Caco-2 (cell line): ENCODE measurements around the gene CHMP6. TPM values are rescaled to one million over a fixed set of nuclear protein-coding genes. Genes with fewer than 3 reads are reported as not detected.

Experiments
- BruUV-seq: library from RNA; stranded (reverse); fragments of 400-500 nt; replicated peaks from 2 replicates; lab custom pipeline; 2021; lab: Mats Ljungman, UMichigan
- CTCF ChIA-PET: fragments of 300-600 bp; sonication (Branson Sonifier 250); formaldehyde crosslinking; loops from one replicate; lab custom pipeline; 2022; ENCODE audit warnings: antibody characterized with exemption; lab: Charles Lee
- POLR2A ChIA-PET: fragments of 300-600 bp; sonication (Branson Sonifier 250); formaldehyde crosslinking; loops from one replicate; lab custom pipeline; 2022; ENCODE audit warnings: antibody characterized with exemption; lab: Charles Lee
- DNase-seq, 2 experiments: peaks; one replicate each; pipeline versions ENCODE4 v3.0.0 to v3.0.0-alpha.2; 2020 to 2022
- H3K27me3 ChIP-seq: replicated peaks from 2 replicates; pipeline ENCODE4 v1.6.0; 2011; ENCODE audit warnings: low read length; ENCODE audit not compliant: control insufficient read depth, insufficient read depth
- H3K36me3 ChIP-seq: 2 replicates; pipeline ENCODE4 v1.5.1; 2011; ENCODE audit warnings: low read length; ENCODE audit not compliant: control insufficient read depth, insufficient read depth
- H3K4me1 ChIP-seq: fragments of 250-450 bp; sonication (Bioruptor Pico); 2 replicates; pipeline ENCODE4 v1.5.1; 2020; ENCODE audit warnings: mild to moderate bottlenecking
- H3K4me3 ChIP-seq: 2 replicates; pipeline ENCODE4 v1.5.1; 2011; ENCODE audit warnings: low read depth, mild to moderate bottlenecking, control low read depth, low read length
- H3K9me3 ChIP-seq: fragments of 250-450 bp; sonication (Bioruptor Pico); 2 replicates; pipeline ENCODE4 v1.5.1; 2020; ENCODE audit warnings: mild to moderate bottlenecking, moderate library complexity
- H3K27ac Mint-ChIP-seq: one replicate; pipeline ENCODE4 v1.8.0; 2022; ENCODE audit warnings: mixed read lengths; ENCODE audit not compliant: unreplicated experiment
- H3K27me3 Mint-ChIP-seq: one replicate; pipeline ENCODE4 v1.8.0; 2022; ENCODE audit warnings: mixed read lengths; ENCODE audit not compliant: insufficient read depth, unreplicated experiment
- H3K36me3 Mint-ChIP-seq: one replicate; pipeline ENCODE4 v1.8.0; 2022; ENCODE audit warnings: mild to moderate bottlenecking, mixed read lengths; ENCODE audit not compliant: insufficient read depth, unreplicated experiment
- H3K4me1 Mint-ChIP-seq: one replicate; pipeline ENCODE4 v1.8.0; 2022; ENCODE audit warnings: low read depth, mixed read lengths; ENCODE audit not compliant: unreplicated experiment
- H3K4me3 Mint-ChIP-seq: one replicate; pipeline ENCODE4 v1.8.0; 2022; ENCODE audit warnings: mild to moderate bottlenecking, moderate library complexity, mixed read lengths; ENCODE audit not compliant: unreplicated experiment
- H3K9me3 Mint-ChIP-seq: one replicate; pipeline ENCODE4 v1.8.0; 2022; ENCODE audit warnings: mixed read lengths; ENCODE audit not compliant: unreplicated experiment
- intact Hi-C: fragments of 100-400 bp; cut with micrococcal nuclease; formaldehyde crosslinking; loops from one replicate; pipeline ENCODE4 v1.10.0; 2022; ENCODE audit not compliant: unreplicated experiment
- total RNA-seq: library from RNA; stranded (reverse); gene quantifications from 2 replicates; pipeline ENCODE4 v1.2.3, GENCODE V29; 2022
- TF ChIP-seq, protein P1 (sequence below), 2 experiments: fragments of 200-600 bp in 1 of 2; IDR thresholded peaks; 1 replicate in 1 of 2; 2 replicates in 1 of 2; pipeline versions ENCODE4 v1.5.1 to v1.8.0; 2011 to 2022; ENCODE audit warnings: antibody characterized with exemption in 1 of 2, control low read depth in 1 of 2, inconsistent platforms in 1 of 2, low read depth in 1 of 2, low read length in 1 of 2, mild to moderate bottlenecking in 1 of 2, moderate library complexity in 1 of 2; ENCODE audit not compliant: insufficient read depth in 1 of 2, severe bottlenecking in 1 of 2, unreplicated experiment in 1 of 2

CHMP6 gene
- total RNA-seq, 1 experiment from 2014 or later: 23.2 TPM

GRCh38 chr17:80970044-80970761 is 21.4 kb upstream of the CHMP6 start:
- H3K9me3 Mint-ChIP-seq: no peaks in the 10 kb centered on the region
- no peak overlapping the region for H3K27ac Mint-ChIP-seq
- H3K4me3 Mint-ChIP-seq: no peak overlapping the region
- intact Hi-C loops: no loop called here
- peak; percentile 63 to 64 for DNase-seq
- no peaks in the 10 kb centered on the region for H3K27me3 ChIP-seq
- no peaks in the 10 kb centered on the region for H3K4me1 Mint-ChIP-seq
- H3K9me3 ChIP-seq: no peaks in the 10 kb centered on the region
- H3K36me3 ChIP-seq: no peaks in the 10 kb centered on the region
- H3K27me3 Mint-ChIP-seq: no peaks in the 10 kb centered on the region
- H3K4me1 ChIP-seq: no peaks in the 10 kb centered on the region
- CTCF ChIA-PET: interaction anchor here (0.5 to 1.8 kb wide), 5 partner anchors 11 to 545 kb away, joined by 3 to 11 read pairs (median 4); no protein-coding TSS in a partner anchor
- BruUV-seq: no TSS peak
- POLR2A ChIA-PET: interaction anchor here (0.6 kb wide), 1 partner anchor 604 kb away, joined by 3 read pairs; no protein-coding TSS in a partner anchor
- no peak overlapping the region for H3K4me3 ChIP-seq
- TF ChIP-seq, protein P1, sequence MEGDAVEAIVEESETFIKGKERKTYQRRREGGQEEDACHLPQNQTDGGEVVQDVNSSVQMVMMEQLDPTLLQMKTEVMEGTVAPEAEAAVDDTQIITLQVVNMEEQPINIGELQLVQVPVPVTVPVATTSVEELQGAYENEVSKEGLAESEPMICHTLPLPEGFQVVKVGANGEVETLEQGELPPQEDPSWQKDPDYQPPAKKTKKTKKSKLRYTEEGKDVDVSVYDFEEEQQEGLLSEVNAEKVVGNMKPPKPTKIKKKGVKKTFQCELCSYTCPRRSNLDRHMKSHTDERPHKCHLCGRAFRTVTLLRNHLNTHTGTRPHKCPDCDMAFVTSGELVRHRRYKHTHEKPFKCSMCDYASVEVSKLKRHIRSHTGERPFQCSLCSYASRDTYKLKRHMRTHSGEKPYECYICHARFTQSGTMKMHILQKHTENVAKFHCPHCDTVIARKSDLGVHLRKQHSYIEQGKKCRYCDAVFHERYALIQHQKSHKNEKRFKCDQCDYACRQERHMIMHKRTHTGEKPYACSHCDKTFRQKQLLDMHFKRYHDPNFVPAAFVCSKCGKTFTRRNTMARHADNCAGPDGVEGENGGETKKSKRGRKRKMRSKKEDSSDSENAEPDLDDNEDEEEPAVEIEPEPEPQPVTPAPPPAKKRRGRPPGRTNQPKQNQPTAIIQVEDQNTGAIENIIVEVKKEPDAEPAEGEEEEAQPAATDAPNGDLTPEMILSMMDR (IDR thresholded peaks at IDR 0.05; ENCODE audit: insufficient read depth in 1 of 2, low read depth in 1 of 2, low read length in 1 of 2, severe bottlenecking in 1 of 2, unreplicated experiment in 1 of 2): peak; percentile 29 to 59
- H3K36me3 Mint-ChIP-seq: peaks cover 37% of the 10 kb centered on the region

- H3K27me3 Mint-ChIP-seq: no peaks in the 10 kb centered on the region
- POLR2A ChIA-PET: interaction anchor here (0.6 kb wide), 1 partner anchor 605 kb away, joined by 3 read pairs; no protein-coding TSS in a partner anchor
- no peaks in the 10 kb centered on the region for H3K27me3 ChIP-seq
- H3K4me1 ChIP-seq: no peaks in the 10 kb centered on the region
- H3K4me3 ChIP-seq: no peak overlapping the region
- TF ChIP-seq, protein P1 (IDR thresholded peaks at IDR 0.05; ENCODE audit: insufficient read depth in 1 of 2, low read depth in 1 of 2, low read length in 1 of 2, severe bottlenecking in 1 of 2, unreplicated experiment in 1 of 2): no peak
- no TSS peak for BruUV-seq
- CTCF ChIA-PET: interaction anchor here (0.9 to 1.8 kb wide), 4 partner anchors 12 to 546 kb away, joined by 3 to 11 read pairs (median 4); no protein-coding TSS in a partner anchor
- H3K9me3 Mint-ChIP-seq: no peaks in the 10 kb centered on the region
- H3K27ac Mint-ChIP-seq: no peak overlapping the region
- no peaks in the 10 kb centered on the region for H3K36me3 ChIP-seq
- no peaks in the 10 kb centered on the region for H3K4me1 Mint-ChIP-seq
- H3K36me3 Mint-ChIP-seq: peaks cover 29% of the 10 kb centered on the region
- intact Hi-C loops: no loop called here
- H3K9me3 ChIP-seq: no peaks in the 10 kb centered on the region
- no peak for DNase-seq
- no peak overlapping the region for H3K4me3 Mint-ChIP-seq
These were observed 20.6 kb upstream of the CHMP6 start for GRCh38 chr17:80970762-80971703.

GRCh38 chr17:80971704-80972304 is 19.8 kb upstream of the CHMP6 start:
- CTCF ChIA-PET: interaction anchor here (0.5 to 0.9 kb wide), 2 partner anchors 496 to 534 kb away, joined by 3 read pairs; no protein-coding TSS in a partner anchor
- no peaks in the 10 kb centered on the region for H3K27me3 Mint-ChIP-seq
- no peaks in the 10 kb centered on the region for H3K4me1 Mint-ChIP-seq
- POLR2A ChIA-PET: no interaction called here
- no peaks in the 10 kb centered on the region for H3K27me3 ChIP-seq
- H3K36me3 Mint-ChIP-seq: peaks cover 26% of the 10 kb centered on the region
- H3K4me3 Mint-ChIP-seq: no peak overlapping the region
- no peaks in the 10 kb centered on the region for H3K36me3 ChIP-seq
- H3K9me3 ChIP-seq: no peaks in the 10 kb centered on the region
- H3K4me1 ChIP-seq: no peaks in the 10 kb centered on the region
- intact Hi-C loops: no loop called here
- H3K4me3 ChIP-seq: no peak overlapping the region
- BruUV-seq: no TSS peak
- DNase-seq: no peak
- H3K9me3 Mint-ChIP-seq: no peaks in the 10 kb centered on the region
- TF ChIP-seq, protein P1 (IDR thresholded peaks at IDR 0.05; ENCODE audit: insufficient read depth in 1 of 2, low read depth in 1 of 2, low read length in 1 of 2, severe bottlenecking in 1 of 2, unreplicated experiment in 1 of 2): no peak
- no peak overlapping the region for H3K27ac Mint-ChIP-seq
